GM21526 (cell line): ENCODE measurements around the gene DNAJC10.

Experiments used
- ATAC-seq: cut with Tn5 transposase; IDR thresholded peaks from one replicate; pipeline ENCODE4 v1.9.1; 2021; ENCODE audit warnings: moderate library complexity; ENCODE audit not compliant: unreplicated experiment, low FRiP score

The DNAJC10 gene

GRCh38 chr2:182827182-182827879 lies 111.3 kb downstream of the DNAJC10 start:
- no peak for ATAC-seq

GRCh38 chr2:182831101-182831500 lies 115.0 kb downstream of the DNAJC10 start:
- ATAC-seq = no peak

- ATAC-seq = no peak
Measured at GRCh38 chr2:182831921-182832320, 115.9 kb downstream of the DNAJC10 start.

- ATAC-seq = no peak
Measured at GRCh38 chr2:182833084-182833854, 117.2 kb downstream of the DNAJC10 start.

GRCh38 chr2:182834293-182834692 lies 118.2 kb downstream of the DNAJC10 start:
- ATAC-seq = no peak

- ATAC-seq = no peak
Measured at GRCh38 chr2:182836451-182836850, 120.4 kb downstream of the DNAJC10 start.
